KMS-11 (cell line): ENCODE results near the gene HSP90AA1.
A peak's percentile ranks its signal among the peaks of the same experiment; 100 is the strongest.
"Not testable (repeated sequence)": the region's sequence is repeated elsewhere in the genome, so short reads cannot be mapped to it uniquely, and the experiment has no call there.

Source experiments
- H2AFZ ChIP-seq: fragments of 200-600 bp; sonication (generic); 2 replicates; pipeline ENCODE4 v1.6.1; 2016; ENCODE audit warnings: antibody characterized with exemption, mixed run types, low read depth
- H3K27ac ChIP-seq: fragments of 200-600 bp; sonication (generic); 2 replicates; pipeline ENCODE4 v1.6.1; 2016; ENCODE audit warnings: mild to moderate bottlenecking, mixed run types
- H3K27me3 ChIP-seq: fragments of 200-600 bp; sonication (generic); 2 replicates; pipeline ENCODE4 v1.6.1; 2017; ENCODE audit warnings: mild to moderate bottlenecking, low read depth, mixed run types, moderate library complexity; ENCODE audit not compliant: insufficient read depth
- H3K36me3 ChIP-seq: fragments of 200-600 bp; sonication (generic); 2 replicates; pipeline ENCODE4 v1.6.1; 2017; ENCODE audit warnings: mild to moderate bottlenecking, mixed run types; ENCODE audit not compliant: insufficient read depth
- H3K4me1 ChIP-seq: fragments of 200-600 bp; sonication (generic); 2 replicates; pipeline ENCODE4 v1.6.1; 2016; ENCODE audit warnings: mild to moderate bottlenecking, low read depth, mixed run types; ENCODE audit not compliant: poor library complexity, severe bottlenecking
- H3K4me2 ChIP-seq: fragments of 200-600 bp; sonication (generic); 2 replicates; pipeline ENCODE4 v1.7.0; 2016; ENCODE audit warnings: mild to moderate bottlenecking, mixed run types
- H3K4me3 ChIP-seq: fragments of 200-600 bp; sonication (generic); IDR thresholded peaks from 2 replicates; pipeline ENCODE4 v1.6.1; 2017; ENCODE audit warnings: low read depth, low read length, mixed read lengths; ENCODE audit not compliant: insufficient read depth
- H3K79me2 ChIP-seq: fragments of 200-600 bp; sonication (generic); 2 replicates; pipeline ENCODE4 v1.6.1; 2016; ENCODE audit warnings: low read depth, mixed run types; ENCODE audit not compliant: insufficient read depth
- H3K9ac ChIP-seq: fragments of 200-600 bp; sonication (generic); 2 replicates; pipeline ENCODE4 v1.6.1; 2016; ENCODE audit warnings: mild to moderate bottlenecking, mixed run types
- H4K20me1 ChIP-seq: fragments of 200-600 bp; sonication (generic); 2 replicates; pipeline ENCODE4 v1.6.1; 2016; ENCODE audit warnings: mild to moderate bottlenecking, mixed run types; ENCODE audit not compliant: insufficient read depth
- TF ChIP-seq, protein P1 (sequence below): fragments of 200-600 bp; sonication (generic); conservative IDR thresholded peaks from 2 replicates; pipeline ENCODE4 v1.6.1; 2017; ENCODE audit warnings: low read depth, mild to moderate bottlenecking, antibody characterized with exemption, low read length, moderate library complexity, mixed read lengths

HSP90AA1 gene

DNA sequence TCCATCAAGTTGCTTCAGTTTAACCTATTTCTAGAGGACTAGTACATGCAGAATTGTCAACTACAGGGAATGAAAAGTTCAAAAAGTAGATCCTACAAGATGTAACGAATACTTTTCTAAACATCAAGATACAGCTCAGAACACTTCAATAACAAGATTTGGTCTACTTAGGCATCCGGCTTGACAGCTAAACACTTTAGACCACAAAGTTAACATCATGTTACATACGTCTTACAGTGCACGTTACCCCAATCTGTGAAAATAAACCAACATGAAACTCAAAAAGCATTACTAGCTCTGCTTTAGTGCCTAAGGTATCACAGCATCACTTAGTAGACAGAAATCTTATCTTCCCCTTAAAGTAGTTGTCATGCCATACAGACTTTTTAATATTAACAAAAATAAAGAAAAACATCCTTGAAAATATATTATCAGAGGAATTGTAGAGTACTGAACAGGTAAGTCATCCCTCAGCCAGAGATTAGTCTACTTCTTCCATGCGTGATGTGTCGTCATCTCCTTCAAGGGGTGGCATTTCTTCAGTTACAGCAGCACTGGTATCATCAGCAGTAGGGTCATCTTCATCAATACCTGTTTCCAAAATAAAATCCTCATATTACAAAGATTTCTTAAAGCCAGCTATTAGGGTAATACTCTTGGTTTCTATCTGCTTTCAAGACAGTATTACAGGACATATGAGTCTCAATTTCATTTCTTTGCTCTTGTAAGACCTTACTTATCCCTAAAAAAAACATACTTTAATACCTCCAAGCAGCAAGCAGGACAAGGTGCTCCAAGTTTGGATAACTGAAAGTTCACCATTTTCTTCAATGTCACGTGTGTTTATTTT lies 5.4 kb downstream of the HSP90AA1 start:
- no peak overlapping the region for H3K4me3 ChIP-seq
- H3K4me2 ChIP-seq = peak overlapping the region; percentile 18; the same call in 1 of the 2 replicates
- no peak overlapping the region for H2AFZ ChIP-seq
- peaks cover 47% of the 10 kb centered on the region for H4K20me1 ChIP-seq
- no peak overlapping the region for H3K9ac ChIP-seq
- no peaks in the 10 kb centered on the region for H3K27me3 ChIP-seq
- H3K4me1 ChIP-seq = peaks cover 30% of the 10 kb centered on the region
- H3K79me2 ChIP-seq = peaks cover 40% of the 10 kb centered on the region
- no peak overlapping the region for H3K27ac ChIP-seq
- TF ChIP-seq, protein P1, sequence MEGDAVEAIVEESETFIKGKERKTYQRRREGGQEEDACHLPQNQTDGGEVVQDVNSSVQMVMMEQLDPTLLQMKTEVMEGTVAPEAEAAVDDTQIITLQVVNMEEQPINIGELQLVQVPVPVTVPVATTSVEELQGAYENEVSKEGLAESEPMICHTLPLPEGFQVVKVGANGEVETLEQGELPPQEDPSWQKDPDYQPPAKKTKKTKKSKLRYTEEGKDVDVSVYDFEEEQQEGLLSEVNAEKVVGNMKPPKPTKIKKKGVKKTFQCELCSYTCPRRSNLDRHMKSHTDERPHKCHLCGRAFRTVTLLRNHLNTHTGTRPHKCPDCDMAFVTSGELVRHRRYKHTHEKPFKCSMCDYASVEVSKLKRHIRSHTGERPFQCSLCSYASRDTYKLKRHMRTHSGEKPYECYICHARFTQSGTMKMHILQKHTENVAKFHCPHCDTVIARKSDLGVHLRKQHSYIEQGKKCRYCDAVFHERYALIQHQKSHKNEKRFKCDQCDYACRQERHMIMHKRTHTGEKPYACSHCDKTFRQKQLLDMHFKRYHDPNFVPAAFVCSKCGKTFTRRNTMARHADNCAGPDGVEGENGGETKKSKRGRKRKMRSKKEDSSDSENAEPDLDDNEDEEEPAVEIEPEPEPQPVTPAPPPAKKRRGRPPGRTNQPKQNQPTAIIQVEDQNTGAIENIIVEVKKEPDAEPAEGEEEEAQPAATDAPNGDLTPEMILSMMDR = no peak
- H3K36me3 ChIP-seq = peaks cover 45% of the 10 kb centered on the region; the same call in 1 of the 2 replicates

DNA sequence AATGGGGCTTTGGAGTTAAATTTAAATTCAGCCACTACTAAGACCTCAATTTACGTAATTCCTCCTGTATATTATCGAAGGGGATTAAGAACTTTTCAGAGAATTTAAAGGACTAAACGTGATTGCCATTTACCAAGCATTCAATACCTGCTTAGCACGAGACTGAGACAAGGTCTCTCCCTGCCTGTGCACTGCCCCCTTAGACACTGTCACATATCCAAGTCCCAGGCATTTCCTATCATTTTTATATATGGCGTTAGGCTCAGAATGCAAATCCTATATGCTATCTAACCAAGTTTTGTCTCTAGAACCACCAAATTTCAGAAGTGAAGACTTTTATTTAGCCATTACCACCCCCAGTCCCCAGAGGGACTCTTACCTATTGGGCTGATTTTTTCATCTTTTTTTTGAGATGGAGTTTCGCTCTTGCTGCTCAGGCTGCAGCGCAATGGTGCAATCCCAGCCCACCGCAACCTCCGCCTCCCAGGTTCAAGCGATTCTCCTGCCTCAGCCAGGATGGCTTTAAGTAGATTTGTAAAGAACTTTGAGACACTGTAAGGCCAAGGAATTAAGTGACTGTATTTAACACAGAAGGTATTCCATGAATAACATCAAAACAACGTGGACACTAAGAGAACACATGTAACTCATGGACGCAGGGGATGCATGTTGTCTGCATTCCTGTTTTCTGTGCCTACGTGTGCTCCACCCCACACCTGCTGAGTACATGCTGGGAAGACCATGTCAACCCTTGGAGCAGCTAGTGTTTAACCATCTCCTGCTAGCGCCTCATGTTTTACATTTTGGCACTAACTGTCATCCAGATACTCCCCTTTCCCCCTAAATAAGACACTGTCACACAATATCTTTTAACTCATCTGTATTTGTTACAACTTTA lies 6.4 kb downstream of the HSP90AA1 start:
- Histone ChIP-seq H3K4me1 (peaks cover 28% of the 10 kb centered on the region), H4K20me1 (peaks cover 39% of the 10 kb centered on the region), H3K27ac (no peak overlapping the region), H2AFZ (no peak overlapping the region), H3K9ac (no peak overlapping the region), H3K27me3 (no peaks in the 10 kb centered on the region), H3K4me2 (no peak overlapping the region), H3K4me3 (no peak overlapping the region), H3K79me2 (peaks cover 30% of the 10 kb centered on the region), H3K36me3 (peaks cover 42% of the 10 kb centered on the region; the same call in 1 of the 2 replicates)
- TF ChIP-seq, protein P1 = no peak

GRCh38 chr14:102079700-102079979 lies 7.2 kb downstream of the HSP90AA1 start:
- H3K36me3 ChIP-seq = peaks cover 34% of the 10 kb centered on the region; the same call in 1 of the 2 replicates
- TF ChIP-seq, protein P1 = no peak

GRCh38 chr14:102078831-102079699 lies 7.8 kb downstream of the HSP90AA1 start:
- Histone ChIP-seq H3K36me3 (peaks cover 31% of the 10 kb centered on the region; the same call in 1 of the 2 replicates), H3K4me3 (no peak overlapping the region), H3K79me2 (peaks cover 16% of the 10 kb centered on the region), H3K9ac (no peak overlapping the region), H3K27me3 (no peaks in the 10 kb centered on the region), H4K20me1 (peaks cover 26% of the 10 kb centered on the region), H3K4me2 (no peak overlapping the region), H2AFZ (no peak overlapping the region), H3K4me1 (peaks cover 14% of the 10 kb centered on the region), H3K27ac (no peak overlapping the region)
- TF ChIP-seq, protein P1 = no peak

More at GRCh38 chr14:102079700-102079979, 7.2 kb downstream of the HSP90AA1 start:
- Histone ChIP-seq H3K4me2 (no peak overlapping the region), H3K27ac (no peak overlapping the region), H3K4me1 (peaks cover 20% of the 10 kb centered on the region), H3K9ac (no peak overlapping the region), H3K79me2 (peaks cover 22% of the 10 kb centered on the region), H4K20me1 (peaks cover 31% of the 10 kb centered on the region), H2AFZ (no peak overlapping the region), H3K27me3 (no peaks in the 10 kb centered on the region), H3K4me3 (no peak overlapping the region)

- not testable (repeated sequence) for H3K4me3 ChIP-seq, H3K4me2 ChIP-seq, H3K9ac ChIP-seq, H3K4me1 ChIP-seq, H2AFZ ChIP-seq, H3K79me2 ChIP-seq, H3K27me3 ChIP-seq, H3K27ac ChIP-seq
- peaks cover 24% of the 10 kb centered on the region; the same call in 1 of the 2 replicates for H3K36me3 ChIP-seq
- peaks cover 19% of the 10 kb centered on the region for H4K20me1 ChIP-seq
Measured at GRCh38 chr14:102078361-102078791, 8.5 kb downstream of the HSP90AA1 start.
